H1 (cell line): ENCODE measurements around the gene ABCC11. TPM values are rescaled to one million over a fixed set of nuclear protein-coding genes. Genes with fewer than 3 reads are reported as not detected.
A peak's percentile ranks its signal among the peaks of the same experiment; 100 is the strongest.

Source experiments
- CTCF ChIA-PET: fragments of 300-600 bp; sonication (Branson Sonifier 250); formaldehyde crosslinking; loops from one replicate; lab custom pipeline; 2021; ENCODE audit not compliant: partially characterized antibody; lab: Charles Lee
- POLR2A ChIA-PET: fragments of 300-600 bp; sonication (Branson Sonifier 250); formaldehyde crosslinking; loops from one replicate; lab custom pipeline; 2021; ENCODE audit warnings: inconsistent platforms; ENCODE audit not compliant: partially characterized antibody; lab: Charles Lee
- DNase-seq, 2 experiments: peaks; one replicate each; pipeline versions ENCODE4 v3.0.0 to v3.0.0-alpha.2; 2010 to 2022; ENCODE audit warnings: low spot score in 2 of 2, low read depth in 1 of 2, mixed read lengths in 1 of 2
- FAIRE-seq: peaks from 2 replicates; lab custom pipeline; 2011; peaks lifted over from hg19 to GRCh38; lab: Jason Lieb, UNC
- H2AFZ ChIP-seq: 2 replicates; pipeline ENCODE4 v1.8.1; 2012; ENCODE audit warnings: low read length, inconsistent platforms
- H2AK5ac ChIP-seq: 2 replicates; pipeline ENCODE4 v1.6.1; 2013; ENCODE audit warnings: low read depth, low read length
- H2BK120ac ChIP-seq: replicated peaks from 2 replicates; pipeline ENCODE3; 2013; ENCODE audit warnings: low read depth, low read length, inconsistent platforms
- H2BK12ac ChIP-seq: 2 replicates; pipeline ENCODE4 v1.6.1; 2013; ENCODE audit warnings: low read depth, low read length
- H2BK15ac ChIP-seq: 2 replicates; pipeline ENCODE4 v1.6.1; 2013; ENCODE audit warnings: low read length
- H2BK20ac ChIP-seq: 2 replicates; pipeline ENCODE4 v1.6.1; 2013; ENCODE audit warnings: low read length
- H2BK5ac ChIP-seq: 2 replicates; pipeline ENCODE4 v1.6.1; 2013; ENCODE audit warnings: low read depth, low read length
- H3K14ac ChIP-seq: 2 replicates; pipeline ENCODE4 v1.6.1; 2013; ENCODE audit warnings: inconsistent platforms; ENCODE audit not compliant: insufficient read length
- H3K18ac ChIP-seq: 2 replicates; pipeline ENCODE4 v1.6.1; 2013; ENCODE audit warnings: low read length; ENCODE audit errors: extremely low read depth
- H3K23ac ChIP-seq: 2 replicates; pipeline ENCODE4 v1.6.1; 2013; ENCODE audit warnings: inconsistent platforms; ENCODE audit not compliant: insufficient read length
- H3K23me2 ChIP-seq: 2 replicates; pipeline ENCODE4 v1.6.1; 2013; ENCODE audit warnings: low read depth, low read length
- H3K27ac ChIP-seq: 2 replicates; pipeline ENCODE4 v1.6.1; 2011; ENCODE audit warnings: low read depth, low read length, inconsistent platforms
- H3K27me3 ChIP-seq, 4 experiments: replicated peaks in 1 of 4; 1 replicate in 1 of 4; 2 replicates in 3 of 4; pipeline versions ENCODE4 v1.6.1 to v1.8.1; 2011 to 2013; ENCODE audit warnings: low read length in 3 of 4, mild to moderate bottlenecking in 3 of 4, inconsistent platforms in 2 of 4, mixed read lengths in 2 of 4, moderate library complexity in 1 of 4; ENCODE audit not compliant: control insufficient read depth in 3 of 4, insufficient read depth in 3 of 4; ENCODE audit errors: extremely low read depth in 1 of 4
- H3K36me3 ChIP-seq, 4 experiments: 2 replicates each; pipeline versions ENCODE4 v1.6.1 to v1.8.1; 2011 to 2013; ENCODE audit warnings: mild to moderate bottlenecking in 4 of 4, low read length in 3 of 4, moderate library complexity in 2 of 4, control low read depth in 1 of 4, inconsistent platforms in 1 of 4; ENCODE audit not compliant: insufficient read depth in 4 of 4, control insufficient read depth in 2 of 4
- H3K4ac ChIP-seq: replicated peaks from 2 replicates; pipeline ENCODE3; 2013; ENCODE audit warnings: low read length, low read depth, mixed read lengths, inconsistent platforms; ENCODE audit not compliant: insufficient read length
- H3K4me1 ChIP-seq, 4 experiments: replicated peaks in 1 of 4; 1 replicate in 1 of 4; 2 replicates in 3 of 4; pipeline versions ENCODE4 v1.6.1 to v1.8.1; 2011 to 2013; ENCODE audit warnings: low read length in 3 of 4, inconsistent platforms in 2 of 4, mixed read lengths in 1 of 4; ENCODE audit not compliant: insufficient read depth in 4 of 4, control insufficient read depth in 3 of 4
- H3K4me2 ChIP-seq, 2 experiments: 2 replicates each; pipeline versions ENCODE4 v1.6.1 to v1.8.1; 2011 to 2013; ENCODE audit warnings: low read depth in 2 of 2, low read length in 2 of 2, control low read depth in 1 of 2, inconsistent platforms in 1 of 2, mild to moderate bottlenecking in 1 of 2; ENCODE audit not compliant: insufficient read depth in 1 of 2
- H3K4me3 ChIP-seq, 4 experiments: fragments of 200-600, 300-600 bp in 1 of 4; sonication (generic), shearing (Covaris generic), sonication (Bioruptor Twin) in 1 of 4; 2 replicates each; pipeline versions ENCODE4 v1.5.1 to v1.8.1; 2011 to 2016; ENCODE audit warnings: low read length in 4 of 4, low read depth in 3 of 4, control low read depth in 2 of 4, inconsistent platforms in 2 of 4, mild to moderate bottlenecking in 2 of 4, mixed read lengths in 1 of 4, moderate library complexity in 1 of 4; ENCODE audit not compliant: insufficient read depth in 2 of 4; ENCODE audit errors: extremely low read depth in 1 of 4
- H3K56ac ChIP-seq: replicated peaks from 2 replicates; pipeline ENCODE3; 2013; ENCODE audit warnings: low read depth, mild to moderate bottlenecking, mixed read lengths, low read length, inconsistent platforms; ENCODE audit not compliant: insufficient read length
- H3K79me1 ChIP-seq: 2 replicates; pipeline ENCODE4 v1.6.1; 2013; ENCODE audit warnings: low read depth, low read length, control low read depth
- H3K79me2 ChIP-seq, 2 experiments: 2 replicates each; pipeline versions ENCODE4 v1.6.1 to v1.8.1; 2012 to 2013; ENCODE audit warnings: low read length in 2 of 2, mild to moderate bottlenecking in 2 of 2, inconsistent platforms in 1 of 2; ENCODE audit not compliant: insufficient read depth in 2 of 2, control insufficient read depth in 1 of 2
- H3K9ac ChIP-seq, 4 experiments: replicated peaks in 1 of 4; 1 replicate in 1 of 4; 2 replicates in 3 of 4; pipeline versions ENCODE4 v1.6.1 to v1.8.1; 2011 to 2013; ENCODE audit warnings: low read depth in 3 of 4, low read length in 3 of 4, control low read depth in 2 of 4, mild to moderate bottlenecking in 2 of 4, moderate library complexity in 2 of 4, inconsistent platforms in 1 of 4; ENCODE audit errors: extremely low read depth in 1 of 4
- H3K9me3 ChIP-seq, 2 experiments: 2 replicates each; pipeline versions ENCODE4 v1.6.1 to v1.8.1; 2012 to 2013; ENCODE audit warnings: mild to moderate bottlenecking in 2 of 2, moderate library complexity in 2 of 2, control low read depth in 1 of 2, inconsistent platforms in 1 of 2, low read depth in 1 of 2, low read length in 1 of 2, mixed read lengths in 1 of 2; ENCODE audit not compliant: insufficient read depth in 2 of 2
- H4K20me1 ChIP-seq, 2 experiments: replicated peaks in 1 of 2; 2 replicates each; pipeline versions ENCODE3 to v1.8.1; 2011 to 2013; ENCODE audit warnings: inconsistent platforms in 2 of 2, low read length in 2 of 2, mild to moderate bottlenecking in 1 of 2; ENCODE audit not compliant: insufficient read depth in 2 of 2, control insufficient read depth in 1 of 2
- H4K5ac ChIP-seq: 2 replicates; pipeline ENCODE4 v1.6.1; 2013; ENCODE audit warnings: low read length, low read depth, mixed read lengths, inconsistent platforms; ENCODE audit not compliant: insufficient read length
- H4K8ac ChIP-seq: 2 replicates; pipeline ENCODE4 v1.8.0; 2013; ENCODE audit warnings: mild to moderate bottlenecking, moderate library complexity, low read length, inconsistent platforms; ENCODE audit not compliant: insufficient read depth; ENCODE audit errors: extremely low read depth
- H4K91ac ChIP-seq: replicated peaks from 2 replicates; pipeline ENCODE3; 2013; ENCODE audit warnings: low read length, mixed read lengths, inconsistent platforms; ENCODE audit not compliant: insufficient read length
- EP300 ChIP-seq, 2 experiments: IDR thresholded peaks; 1 replicate in 1 of 2; 2 replicates in 1 of 2; pipeline ENCODE4 v1.6.1; 2011 to 2012; ENCODE audit warnings: low read depth in 2 of 2, low read length in 2 of 2, mild to moderate bottlenecking in 2 of 2, borderline replicate concordance in 1 of 2, inconsistent platforms in 1 of 2, moderate library complexity in 1 of 2
- HDAC2 ChIP-seq, 2 experiments: fragments of 300-600 bp in 1 of 2; sonication (generic) in 1 of 2; IDR thresholded peaks; 2 replicates each; pipeline ENCODE4 v1.6.1; 2011 to 2012; ENCODE audit warnings: low read depth in 2 of 2, low read length in 2 of 2, mild to moderate bottlenecking in 2 of 2, moderate library complexity in 2 of 2, borderline replicate concordance in 1 of 2, inconsistent platforms in 1 of 2
- RAD21 ChIP-seq, 2 experiments: IDR thresholded peaks in 1 of 2; conservative IDR thresholded peaks in 1 of 2; 2 replicates each; pipeline ENCODE4 v1.6.1; 2011; ENCODE audit warnings: low read depth in 2 of 2, low read length in 2 of 2, improper control_type of control experiment in 1 of 2, inconsistent platforms in 1 of 2, mild to moderate bottlenecking in 1 of 2, moderate library complexity in 1 of 2
- RFX5 ChIP-seq: IDR thresholded peaks from 2 replicates; pipeline ENCODE4 v1.6.1; 2011; ENCODE audit warnings: low read depth, low read length, improper control_type of control experiment, borderline replicate concordance
- SAP30 ChIP-seq: fragments of 300-600 bp; sonication (generic); IDR thresholded peaks from 2 replicates; pipeline ENCODE4 v1.7.1; 2012; ENCODE audit warnings: low read length, moderate library complexity, mild to moderate bottlenecking, inconsistent platforms; ENCODE audit not compliant: insufficient read depth, insufficient replicate concordance
- TAF7 ChIP-seq: optimal IDR thresholded peaks from 2 replicates; pipeline ENCODE3; 2011; ENCODE audit warnings: low read depth, mild to moderate bottlenecking, inconsistent platforms, low read length, moderate library complexity, borderline replicate concordance
- TEAD4 ChIP-seq: IDR thresholded peaks from 2 replicates; pipeline ENCODE4 v1.6.1; 2012; ENCODE audit warnings: low read depth, low read length, inconsistent platforms, mixed read lengths
- YY1 ChIP-seq: IDR thresholded peaks from 2 replicates; pipeline ENCODE4 v1.6.1; 2011; ENCODE audit warnings: low read depth, mild to moderate bottlenecking, low read length
- WGBS, 2 experiments: shearing (Covaris generic) in 1 of 2; methylation state at CpG; one replicate each; pipeline versions ENCODE4 v1.1.6 to v1.1.7; 2013 to 2015; ENCODE audit warnings: low lambda C conversion rate in 2 of 2, mixed read lengths in 2 of 2, inconsistent platforms in 1 of 2, low coverage in 1 of 2, missing lambda C conversion rate in 1 of 2; ENCODE audit not compliant: insufficient replicate concordance in 2 of 2, insufficient coverage in 1 of 2, insufficient read length in 1 of 2; ENCODE audit errors: extremely low coverage in 1 of 2, missing lambda C conversion rate in 1 of 2; 5-methylcytosine and 5-hydroxymethylcytosine counted together
- polyA plus RNA-seq, 7 experiments: library from polyadenylated mRNA; depleted of rRNA in 3 of 7; stranded (reverse) in 5 of 7; unstranded in 2 of 7; fragments of >200 nt in 5 of 7; fragments of 200-250 nt in 2 of 7; gene quantifications; 1 replicate in 5 of 7; 2 replicates in 1 of 7; 4 replicates in 1 of 7; pipeline versions ENCODE4 v1.2.1 to v1.2.3, GENCODE V29; 2011 to 2013; ENCODE audit warnings: missing spikeins in 2 of 7, mixed read lengths in 2 of 7
- total RNA-seq: library from RNA; stranded (reverse); fragmentation: NEBNext Ultra II Directional; extraction: Animal tissue kit (Norgen Biotek cat#: 25700); gene quantifications from 2 replicates; pipeline ENCODE4 v1.2.1, GENCODE V29; 2021
- TF ChIP-seq, protein P1 (sequence below): IDR thresholded peaks from 2 replicates; pipeline ENCODE4 v1.6.1; 2012; ENCODE audit warnings: inconsistent platforms

ABCC11 gene
- total and polyA plus RNA-seq, 2 of the 8 experiments (the other 6 are each of a cell fraction or from before 2014, with no cell fraction given), result 0.06 TPM; not detected in 1

DNA sequence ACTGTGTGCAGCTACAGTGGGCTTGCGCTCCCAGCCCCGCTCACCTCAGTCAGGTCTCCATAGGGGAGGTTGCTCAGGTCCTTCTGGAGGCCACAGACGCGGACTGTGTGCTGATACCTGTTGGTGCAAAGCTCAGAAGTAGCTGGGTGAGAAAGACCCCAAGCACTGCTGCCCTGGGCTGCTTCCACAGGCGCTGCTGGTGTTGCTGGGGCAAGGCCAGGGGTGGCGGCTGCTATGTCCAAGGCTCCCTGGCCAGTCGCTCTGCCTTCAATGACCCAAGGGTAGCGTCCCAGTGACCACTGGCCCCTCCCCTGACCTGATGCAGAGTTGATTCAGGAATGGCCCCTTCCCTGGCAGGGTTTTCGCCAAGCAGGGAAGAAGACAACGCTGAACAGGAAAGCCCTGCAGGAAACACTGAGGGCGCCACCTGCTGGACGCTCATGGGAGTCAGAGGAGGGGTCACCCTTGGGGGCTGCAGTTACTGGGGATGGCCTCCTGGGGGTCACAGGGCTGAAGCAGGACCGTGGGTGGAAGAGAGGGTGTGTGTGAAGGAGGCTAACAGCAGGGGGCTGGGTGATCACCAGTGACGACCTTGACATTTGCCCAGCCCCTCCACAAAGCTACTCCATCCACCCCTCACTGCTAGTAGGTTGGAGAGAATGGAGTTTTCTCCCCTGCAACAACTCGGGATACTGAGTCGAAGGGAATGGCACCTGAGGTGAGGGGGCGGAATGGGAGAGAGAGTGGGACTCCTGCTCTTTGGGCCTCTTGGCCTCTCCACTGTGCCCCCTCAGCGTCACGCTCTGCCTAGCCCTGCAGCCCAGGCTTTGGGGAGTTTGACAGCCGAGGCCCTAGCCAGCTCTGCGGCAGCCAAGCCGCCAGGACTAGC is 129.9 kb downstream of the ABCC11 start:
- H3K4me2 ChIP-seq, result no peak overlapping the region
- no peaks in the 10 kb centered on the region for H4K20me1 ChIP-seq
- H3K36me3 ChIP-seq, result no peaks in the 10 kb centered on the region
- H3K23ac ChIP-seq, result no peak overlapping the region
- POLR2A ChIA-PET, result no interaction called here
- H2BK12ac ChIP-seq, result no peak overlapping the region
- no peak overlapping the region; the same call in 1 of the 2 replicates for H2BK5ac ChIP-seq
- H3K18ac ChIP-seq, result peak overlapping the region; percentile 56
- H2AFZ ChIP-seq, result peak overlapping the region; percentile 90
- H3K23me2 ChIP-seq, result no peaks in the 10 kb centered on the region
- H2BK20ac ChIP-seq, result no peak overlapping the region
- H3K4me1 ChIP-seq, result no peaks in the 10 kb centered on the region
- no peak overlapping the region for H4K5ac ChIP-seq
- H2AK5ac ChIP-seq, result no peak overlapping the region
- H3K14ac ChIP-seq, result no peak overlapping the region
- H3K56ac ChIP-seq, result no peak overlapping the region
- no peak overlapping the region for H3K27ac ChIP-seq
- H3K27me3 ChIP-seq, result no peaks in the 10 kb centered on the region
- H2BK15ac ChIP-seq, result no peak overlapping the region; the same call in 1 of the 2 replicates
- H3K9ac ChIP-seq, result no peak overlapping the region
- H3K79me2 ChIP-seq, result no peaks in the 10 kb centered on the region
- no peak overlapping the region for H2BK120ac ChIP-seq
- no peak overlapping the region for H3K4me3 ChIP-seq
- 63% methylated on average over 22 of the region's 22 CpGs; no CpG with 5 or more reads in 1 of the 2 experiments for WGBS, 2 experiments
- peak overlapping the region; percentile 22 for H4K91ac ChIP-seq
- CTCF ChIA-PET, result interaction anchor here (0.6 to 4.1 kb wide), 35 partner anchors 9 to 976 kb away, joined by 3 to 34 read pairs (median 4); no protein-coding TSS in a partner anchor
- DNase-seq (peak; percentile 71 to 97), FAIRE-seq (peak; percentile 77)
- H3K9me3 ChIP-seq, result no peaks in the 10 kb centered on the region
- no peak overlapping the region; the same call in 1 of the 2 replicates for H4K8ac ChIP-seq
- H3K4ac ChIP-seq, result peak overlapping the region; percentile 15
- H3K79me1 ChIP-seq, result no peaks in the 10 kb centered on the region
- TF ChIP-seq EP300 (IDR thresholded peaks at IDR 0.05; ENCODE audit: borderline replicate concordance in 1 of 2, low read depth in 2 of 2, low read length in 2 of 2) (0 out of 3 replicates have a peak, but pooled peaks of 1 of the 2 experiments have one; percentile 17), SAP30 (no peak), YY1 (0 out of 2 replicates have a peak, but pooled peaks have one; percentile 33), TEAD4 (no peak), RAD21 (IDR thresholded peaks at IDR 0.05 in 1 of 2, conservative IDR thresholded peaks at IDR 0.05 in 1 of 2; ENCODE audit: low read depth in 2 of 2, low read length in 2 of 2) (peak; percentile 81 to 89), HDAC2 (IDR thresholded peaks at IDR 0.05; ENCODE audit: borderline replicate concordance in 1 of 2, low read depth in 2 of 2, low read length in 2 of 2) (peak in 1 of 2 experiments; percentile 53; a peak in 2 of 4 replicates), RFX5 (no peak), TAF7 (no peak)
- TF ChIP-seq, protein P1, sequence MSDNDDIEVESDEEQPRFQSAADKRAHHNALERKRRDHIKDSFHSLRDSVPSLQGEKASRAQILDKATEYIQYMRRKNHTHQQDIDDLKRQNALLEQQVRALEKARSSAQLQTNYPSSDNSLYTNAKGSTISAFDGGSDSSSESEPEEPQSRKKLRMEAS, result 0 out of 2 replicates have a peak, but pooled peaks have one; percentile 19
